GM12892 (cell line): Measurements from ENCODE around the gene FGD4.
A peak's percentile ranks its signal among the peaks of the same experiment; 100 is the strongest.

ENCODE experiments used
- DNase-seq: peaks from one replicate; pipeline ENCODE4 v3.0.0; 2011; ENCODE audit not compliant: insufficient read length
- FAIRE-seq: peaks from 2 replicates; lab custom pipeline; 2011; peaks lifted over from hg19 to GRCh38; lab: Jason Lieb, UNC
- POLR2A ChIP-seq: IDR thresholded peaks from 2 replicates; pipeline ENCODE4 v1.6.1; 2011; ENCODE audit warnings: low read depth, low read length, control low read depth
- POLR2AphosphoS5 ChIP-seq: IDR thresholded peaks from 2 replicates; pipeline ENCODE4 v1.6.1; 2011; ENCODE audit warnings: low read depth, low read length, control low read depth
- TAF1 ChIP-seq: IDR thresholded peaks from 2 replicates; pipeline ENCODE4 v1.6.1; 2011; ENCODE audit warnings: low read depth, mild to moderate bottlenecking, control low read depth, low read length, borderline replicate concordance

Gene FGD4

GRCh38 chr12:32467959-32468863 lies 68.9 kb downstream of the FGD4 start:
- FAIRE-seq (no peak), DNase-seq (no peak)
- TF ChIP-seq TAF1, result no peak
- no peak for TF ChIP-seq POLR2A
- no peak for TF ChIP-seq POLR2AphosphoS5

GRCh38 chr12:32470936-32471470 lies 71.6 kb downstream of the FGD4 start:
- no peak for DNase-seq
- no peak for FAIRE-seq
- TF ChIP-seq POLR2A, result no peak
- no peak for TF ChIP-seq TAF1
- no peak for TF ChIP-seq POLR2AphosphoS5

- FAIRE-seq (no peak), DNase-seq (no peak)
- no peak for TF ChIP-seq POLR2AphosphoS5
- no peak for TF ChIP-seq POLR2A
- no peak for TF ChIP-seq TAF1
Measured at GRCh38 chr12:32471591-32472001, 72.2 kb downstream of the FGD4 start.

GRCh38 chr12:32475724-32476123 lies 76.4 kb downstream of the FGD4 start:
- FAIRE-seq, result no peak
- TF ChIP-seq POLR2AphosphoS5 (no peak), TAF1 (no peak), POLR2A (no peak)
- no peak for DNase-seq

- TF ChIP-seq TAF1, result no peak
- TF ChIP-seq POLR2A, result no peak
- no peak for TF ChIP-seq POLR2AphosphoS5
- FAIRE-seq, result no peak
- DNase-seq, result no peak
Measured at GRCh38 chr12:32476446-32476845, 77.1 kb downstream of the FGD4 start.

GRCh38 chr12:32477714-32478113 lies 78.4 kb downstream of the FGD4 start:
- TF ChIP-seq POLR2A, result no peak
- TF ChIP-seq TAF1, result no peak
- TF ChIP-seq POLR2AphosphoS5, result no peak
- DNase-seq (no peak), FAIRE-seq (no peak)

GRCh38 chr12:32478166-32478565 lies 78.8 kb downstream of the FGD4 start:
- TF ChIP-seq POLR2AphosphoS5, result no peak
- TF ChIP-seq POLR2A, result no peak
- no peak for TF ChIP-seq TAF1

GRCh38 chr12:32478858-32479725 lies 79.7 kb downstream of the FGD4 start:
- DNase-seq (no peak), FAIRE-seq (no peak)
- TF ChIP-seq POLR2A (no peak), POLR2AphosphoS5 (no peak), TAF1 (no peak)

More at GRCh38 chr12:32478166-32478565, 78.8 kb downstream of the FGD4 start:
- DNase-seq, result no peak
- no peak for FAIRE-seq

- DNase-seq, result peak; percentile 9
- TF ChIP-seq TAF1, result no peak
- no peak for TF ChIP-seq POLR2AphosphoS5
- no peak for TF ChIP-seq POLR2A
- FAIRE-seq, result no peak
Measured at GRCh38 chr12:32482226-32482625, 82.9 kb downstream of the FGD4 start.

GRCh38 chr12:32483499-32483898 lies 84.1 kb downstream of the FGD4 start:
- TF ChIP-seq POLR2A (no peak), POLR2AphosphoS5 (no peak), TAF1 (no peak)
- DNase-seq, result no peak
- FAIRE-seq, result no peak

- TF ChIP-seq POLR2AphosphoS5 (no peak), POLR2A (no peak), TAF1 (no peak)
- FAIRE-seq (no peak), DNase-seq (no peak)
Measured at GRCh38 chr12:32483993-32484392, 84.6 kb downstream of the FGD4 start.
